HEK293 (cell line): ENCODE results near the gene TPM1.

Source experiments
- CTCF ChIA-PET: fragments of 350-600 bp; formaldehyde crosslinking; extraction: SDS; loops from one replicate; lab custom pipeline; 2021; ENCODE audit warnings: antibody characterized with exemption; lab: Yijun Ruan, JAX
- POLR2A ChIA-PET: fragments of 300-600 bp; formaldehyde crosslinking; extraction: SDS; loops from one replicate; lab custom pipeline; 2020; ENCODE audit warnings: antibody characterized with exemption, inconsistent platforms; lab: Yijun Ruan, JAX
- H3K27ac ChIP-seq: fragments of 200-500 bp; sonication (Bioruptor generic); 2 replicates; pipeline ENCODE4 v1.5.1; 2014; ENCODE audit warnings: low read depth, low read length, control low read depth, inconsistent platforms; ENCODE audit errors: extremely low read depth
- H3K36me3 ChIP-seq, 2 experiments: fragments of 200-500 bp in 1 of 2; sonication (Bioruptor generic) in 1 of 2; 1 replicate in 1 of 2; 2 replicates in 1 of 2; pipeline ENCODE4 v1.5.1; 2014 to 2017; ENCODE audit warnings: inconsistent platforms in 2 of 2, low read length in 2 of 2; ENCODE audit not compliant: control insufficient read depth in 2 of 2, insufficient read depth in 1 of 2
- H3K4me1 ChIP-seq: fragments of 200-500 bp; sonication (Bioruptor generic); 2 replicates; pipeline ENCODE4 v1.5.1; 2014; ENCODE audit warnings: mild to moderate bottlenecking, low read length, inconsistent platforms; ENCODE audit not compliant: control insufficient read depth, insufficient read depth
- H3K4me3 ChIP-seq: 2 replicates; pipeline ENCODE4 v1.5.1; 2011; ENCODE audit warnings: low read depth, mild to moderate bottlenecking, control low read depth, low read length, moderate library complexity
- H3K9me3 ChIP-seq: fragments of 200-500 bp; sonication (Bioruptor generic); 2 replicates; pipeline ENCODE4 v1.5.1; 2014; ENCODE audit warnings: low read depth, low read length, inconsistent platforms; ENCODE audit not compliant: control insufficient read depth, insufficient read depth
- KLF1 ChIP-seq: fragments of 450-650 bp; formaldehyde crosslinking; IDR thresholded peaks from 2 replicates; pipeline ENCODE4 v1.5.1; 2016; ENCODE audit warnings: missing biosample characterization, missing genetic modification characterization
- SP3 ChIP-seq: fragments of 450-650 bp; formaldehyde crosslinking; IDR thresholded peaks from 2 replicates; pipeline ENCODE4 v1.5.1; 2016; ENCODE audit warnings: missing biosample characterization, missing genetic modification characterization
- ZBTB20 ChIP-seq: fragments of 450-650 bp; formaldehyde crosslinking; IDR thresholded peaks from 2 replicates; pipeline ENCODE4 v1.5.1; 2016; ENCODE audit warnings: missing biosample characterization, missing genetic modification characterization
- ZBTB8A ChIP-seq: fragments of 450-650 bp; formaldehyde crosslinking; IDR thresholded peaks from 2 replicates; pipeline ENCODE4 v1.5.1; 2016; ENCODE audit warnings: missing biosample characterization, missing genetic modification characterization
- ZFHX2 ChIP-seq: fragments of 450-650 bp; formaldehyde crosslinking; conservative IDR thresholded peaks from 2 replicates; pipeline ENCODE4 v1.5.1; 2016; ENCODE audit warnings: missing biosample characterization, missing genetic modification characterization
- ZNF140 ChIP-seq: fragments of 450-650 bp; formaldehyde crosslinking; IDR thresholded peaks from 2 replicates; pipeline ENCODE4 v1.5.1; 2016; ENCODE audit warnings: missing biosample characterization, missing genetic modification characterization
- ZNF175 ChIP-seq: fragments of 450-650 bp; formaldehyde crosslinking; IDR thresholded peaks from 2 replicates; pipeline ENCODE4 v1.5.1; 2016; ENCODE audit warnings: missing biosample characterization, missing genetic modification characterization
- ZNF335 ChIP-seq: fragments of 450-650 bp; formaldehyde crosslinking; conservative IDR thresholded peaks from 2 replicates; pipeline ENCODE4 v1.5.1; 2016; ENCODE audit warnings: missing biosample characterization, missing genetic modification characterization
- ZNF366 ChIP-seq: fragments of 450-650 bp; formaldehyde crosslinking; conservative IDR thresholded peaks from 2 replicates; pipeline ENCODE4 v1.5.1; 2016; ENCODE audit warnings: missing biosample characterization, missing genetic modification characterization
- ZNF426 ChIP-seq: fragments of 450-650 bp; formaldehyde crosslinking; IDR thresholded peaks from 2 replicates; pipeline ENCODE4 v1.5.1; 2017; ENCODE audit warnings: missing biosample characterization, missing genetic modification characterization, mild to moderate bottlenecking, inconsistent platforms, moderate library complexity
- ZNF514 ChIP-seq: fragments of 450-650 bp; formaldehyde crosslinking; IDR thresholded peaks from 2 replicates; pipeline ENCODE4 v1.5.1; 2016; ENCODE audit warnings: missing biosample characterization, missing genetic modification characterization
- ZNF600 ChIP-seq: fragments of 450-650 bp; formaldehyde crosslinking; IDR thresholded peaks from 2 replicates; pipeline ENCODE4 v1.5.1; 2016; ENCODE audit warnings: missing biosample characterization, missing genetic modification characterization
- ZNF777 ChIP-seq: fragments of 450-650 bp; formaldehyde crosslinking; IDR thresholded peaks from 2 replicates; pipeline ENCODE4 v1.5.1; 2017; ENCODE audit warnings: missing biosample characterization, missing genetic modification characterization, borderline replicate concordance
- TF ChIP-seq, protein P1 (sequence below): fragments of 450-650 bp; formaldehyde crosslinking; optimal IDR thresholded peaks from 2 replicates; pipeline ENCODE3; 2016; ENCODE audit warnings: missing biosample characterization, mild to moderate bottlenecking, missing genetic modification characterization
- TF ChIP-seq, protein P2 (sequence below): fragments of 450-650 bp; formaldehyde crosslinking; IDR thresholded peaks from 2 replicates; pipeline ENCODE4 v1.5.1; 2016; ENCODE audit warnings: missing biosample characterization, missing genetic modification characterization
- TF ChIP-seq, protein P3 (sequence below): fragments of 450-650 bp; formaldehyde crosslinking; IDR thresholded peaks from 2 replicates; pipeline ENCODE4 v1.5.1; 2016; ENCODE audit warnings: missing biosample characterization, missing genetic modification characterization
- TF ChIP-seq, protein P4 (sequence below): fragments of 450-650 bp; formaldehyde crosslinking; IDR thresholded peaks from 2 replicates; pipeline ENCODE4 v1.5.1; 2016; ENCODE audit warnings: missing biosample characterization, missing genetic modification characterization, borderline replicate concordance

The TPM1 gene

DNA sequence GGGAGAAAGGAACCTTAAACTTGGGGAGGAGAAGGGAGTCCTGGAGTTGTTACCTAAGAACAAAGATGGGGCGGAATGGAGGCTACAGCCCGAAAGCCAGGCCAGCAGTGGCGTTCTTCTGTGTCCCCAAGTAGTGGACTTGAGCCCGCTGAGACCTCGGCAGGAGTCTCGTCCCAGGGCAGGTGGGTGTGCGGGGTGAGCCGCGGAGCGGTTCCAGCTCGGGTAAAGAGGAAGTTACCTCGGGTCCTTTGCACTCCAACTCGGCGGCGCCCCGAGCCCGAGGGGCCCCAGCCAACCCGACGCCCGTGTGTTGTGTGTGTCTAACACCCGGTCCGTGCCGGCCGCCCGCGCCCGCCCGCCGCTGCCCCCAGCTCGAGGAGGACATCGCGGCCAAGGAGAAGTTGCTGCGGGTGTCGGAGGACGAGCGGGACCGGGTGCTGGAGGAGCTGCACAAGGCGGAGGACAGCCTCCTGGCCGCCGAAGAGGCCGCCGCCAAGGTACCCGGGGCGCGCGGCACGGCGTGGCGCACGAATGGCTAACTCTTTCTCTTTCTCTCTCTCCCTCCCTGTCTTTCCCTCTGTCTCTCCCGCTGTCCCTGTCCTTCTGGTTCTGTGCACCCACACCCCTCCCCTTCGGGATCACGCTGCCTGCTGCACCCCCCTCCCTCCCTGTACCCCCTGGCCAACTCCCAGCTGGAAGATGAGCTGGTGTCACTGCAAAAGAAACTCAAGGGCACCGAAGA is 959 bp downstream of the TPM1 start:
- ChIA-PET POLR2A (interaction anchor here (1.0 to 1.5 kb wide), 4 partner anchors 115 to 193 kb away, joined by 3 to 5 read pairs (median 4); no protein-coding TSS in a partner anchor), CTCF (interaction anchor here (0.7 to 1.5 kb wide), 4 partner anchors 24 to 261 kb away, joined by 3 to 4 read pairs (median 3); no protein-coding TSS in a partner anchor)
- H3K36me3 ChIP-seq, result peaks cover 0 to 6% of the 10 kb centered on the region in 2 experiments; a peak in 1 of 3 replicates
- H3K9me3 ChIP-seq, result no peaks in the 10 kb centered on the region
- peaks cover 6% of the 10 kb centered on the region for H3K4me1 ChIP-seq
- TF ChIP-seq ZBTB8A (peak; percentile 56), SP3 (tag by site-specific recombination) (no peak), ZNF600 (tag by site-specific recombination) (peak; percentile 34), ZBTB20 (peak; percentile 54; the same call in 1 of the 2 replicates), ZNF777 (tag by site-specific recombination) (peak; percentile 81; the same call in 1 of the 2 replicates), ZNF366 (tag by site-specific recombination) (0 out of 2 replicates have a peak, but pooled peaks have one; percentile 22), ZNF335 (tag by site-specific recombination) (peak; percentile 51), ZNF175 (no peak)
- TF ChIP-seq, protein P1, sequence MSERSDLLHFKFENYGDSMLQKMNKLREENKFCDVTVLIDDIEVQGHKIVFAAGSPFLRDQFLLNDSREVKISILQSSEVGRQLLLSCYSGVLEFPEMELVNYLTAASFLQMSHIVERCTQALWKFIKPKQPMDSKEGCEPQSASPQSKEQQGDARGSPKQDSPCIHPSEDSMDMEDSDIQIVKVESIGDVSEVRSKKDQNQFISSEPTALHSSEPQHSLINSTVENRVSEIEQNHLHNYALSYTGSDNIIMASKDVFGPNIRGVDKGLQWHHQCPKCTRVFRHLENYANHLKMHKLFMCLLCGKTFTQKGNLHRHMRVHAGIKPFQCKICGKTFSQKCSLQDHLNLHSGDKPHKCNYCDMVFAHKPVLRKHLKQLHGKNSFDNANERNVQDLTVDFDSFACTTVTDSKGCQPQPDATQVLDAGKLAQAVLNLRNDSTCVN, result peak; percentile 66
- TF ChIP-seq, protein P2, sequence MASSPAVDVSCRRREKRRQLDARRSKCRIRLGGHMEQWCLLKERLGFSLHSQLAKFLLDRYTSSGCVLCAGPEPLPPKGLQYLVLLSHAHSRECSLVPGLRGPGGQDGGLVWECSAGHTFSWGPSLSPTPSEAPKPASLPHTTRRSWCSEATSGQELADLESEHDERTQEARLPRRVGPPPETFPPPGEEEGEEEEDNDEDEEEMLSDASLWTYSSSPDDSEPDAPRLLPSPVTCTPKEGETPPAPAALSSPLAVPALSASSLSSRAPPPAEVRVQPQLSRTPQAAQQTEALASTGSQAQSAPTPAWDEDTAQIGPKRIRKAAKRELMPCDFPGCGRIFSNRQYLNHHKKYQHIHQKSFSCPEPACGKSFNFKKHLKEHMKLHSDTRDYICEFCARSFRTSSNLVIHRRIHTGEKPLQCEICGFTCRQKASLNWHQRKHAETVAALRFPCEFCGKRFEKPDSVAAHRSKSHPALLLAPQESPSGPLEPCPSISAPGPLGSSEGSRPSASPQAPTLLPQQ (tag by site-specific recombination), result 0 out of 2 replicates have a peak, but pooled peaks have one; percentile 21
- TF ChIP-seq, all 188 proteins: peak for 8
- peak overlapping the region; percentile 56; the same call in 1 of the 2 replicates for H3K27ac ChIP-seq
- H3K4me3 ChIP-seq, result peak overlapping the region; percentile 72

DNA sequence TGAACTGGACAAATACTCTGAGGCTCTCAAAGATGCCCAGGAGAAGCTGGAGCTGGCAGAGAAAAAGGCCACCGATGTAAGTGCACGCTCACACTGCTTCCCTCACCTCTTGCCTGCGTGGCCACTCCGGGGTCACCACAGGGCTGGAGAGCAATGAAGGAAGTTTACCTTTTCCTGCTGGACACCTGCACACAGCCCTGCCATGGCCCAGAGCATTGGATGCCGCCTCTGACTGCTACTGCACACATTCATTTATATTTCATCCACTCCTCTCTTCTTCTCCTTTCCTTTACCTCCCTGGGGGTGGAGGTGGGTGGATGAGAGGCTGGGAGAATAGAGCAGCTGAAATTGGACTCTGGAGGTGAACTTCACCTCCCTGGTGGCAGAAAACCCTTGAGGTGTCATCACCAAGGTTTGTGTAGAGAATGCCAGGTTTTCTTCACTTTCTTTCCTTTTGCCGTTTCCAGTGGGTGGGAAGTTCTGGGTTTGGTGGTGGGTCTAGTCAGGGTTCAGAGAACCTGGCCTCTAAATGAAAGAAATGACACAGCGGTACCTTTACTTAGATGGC is 1.6 kb downstream of the TPM1 start:
- no peak overlapping the region; the same call in 1 of the 2 replicates for H3K27ac ChIP-seq
- ChIA-PET CTCF (interaction anchor here (0.7 to 1.4 kb wide), 3 partner anchors 116 to 262 kb away, joined by 3 to 6 read pairs (median 5); no protein-coding TSS in a partner anchor), POLR2A (interaction anchor here (0.9 to 1.6 kb wide), 4 partner anchors 115 to 165 kb away, joined by 3 to 5 read pairs (median 4); no protein-coding TSS in a partner anchor)
- TF ChIP-seq ZNF175 (no peak), ZFHX2 (tag by site-specific recombination) (peak; percentile 45; the same call in 1 of the 2 replicates)
- no peaks in the 10 kb centered on the region for H3K9me3 ChIP-seq
- H3K4me1 ChIP-seq, result peaks cover 6% of the 10 kb centered on the region
- peak overlapping the region; percentile 72 for H3K4me3 ChIP-seq
- peaks cover 0 to 6% of the 10 kb centered on the region in 2 experiments; a peak in 1 of 3 replicates for H3K36me3 ChIP-seq

DNA sequence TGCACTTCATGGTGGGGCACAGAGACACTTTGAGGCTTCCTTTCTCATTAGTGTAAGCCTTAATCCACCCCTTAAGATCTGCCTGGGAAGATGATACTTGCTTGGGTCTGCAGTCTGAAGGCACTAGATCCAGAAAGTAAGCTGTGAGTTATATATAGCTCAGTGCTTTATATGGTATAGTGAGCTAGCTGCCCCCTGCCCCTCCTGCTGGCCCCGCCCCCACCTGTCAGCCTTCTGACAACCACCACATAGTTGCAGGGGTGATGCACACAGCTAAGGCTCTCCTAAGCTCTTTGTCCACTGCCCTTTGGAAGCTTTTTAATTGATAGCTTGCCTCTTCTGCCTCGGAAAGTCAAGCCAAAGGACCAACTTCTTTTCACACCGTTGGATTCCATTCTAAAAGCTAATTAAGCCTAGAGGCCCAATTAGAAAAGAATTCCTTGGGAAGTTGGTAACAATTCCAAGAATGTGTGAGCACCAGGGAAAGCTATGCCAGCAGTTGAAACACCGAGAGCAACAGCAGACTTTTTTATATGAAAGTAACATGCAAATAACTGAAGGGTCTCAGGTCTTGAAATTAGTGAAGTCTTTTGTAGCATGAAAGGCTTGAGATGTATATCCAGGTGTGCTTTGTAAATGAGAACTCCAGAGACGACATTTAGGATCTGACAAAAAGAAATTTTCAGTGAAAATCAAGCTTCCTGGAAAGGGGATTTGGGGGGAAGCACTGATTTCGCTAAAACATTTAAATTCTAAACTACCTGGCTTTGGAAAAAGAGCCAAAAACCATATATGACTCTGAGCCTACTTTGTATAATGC is 2.3 kb downstream of the TPM1 start:
- CTCF ChIA-PET, result interaction anchor here (0.6 to 1.4 kb wide), 5 partner anchors 116 to 263 kb away, joined by 3 to 6 read pairs (median 5); no protein-coding TSS in a partner anchor
- Histone ChIP-seq H3K36me3 (peaks cover 0 to 6% of the 10 kb centered on the region in 2 experiments; a peak in 1 of 3 replicates), H3K4me1 (peaks cover 11% of the 10 kb centered on the region), H3K27ac (no peak overlapping the region), H3K9me3 (no peaks in the 10 kb centered on the region), H3K4me3 (peak overlapping the region; percentile 72)
- POLR2A ChIA-PET, result interaction anchor here (0.6 to 1.6 kb wide), 6 partner anchors 10 to 440 kb away, joined by 3 to 8 read pairs (median 5); no protein-coding TSS in a partner anchor
- TF ChIP-seq ZNF140 (no peak), ZNF514 (no peak), KLF1 (no peak), ZNF426 (tag by site-specific recombination) (no peak), ZNF335 (tag by site-specific recombination) (no peak)
- TF ChIP-seq, protein P3, sequence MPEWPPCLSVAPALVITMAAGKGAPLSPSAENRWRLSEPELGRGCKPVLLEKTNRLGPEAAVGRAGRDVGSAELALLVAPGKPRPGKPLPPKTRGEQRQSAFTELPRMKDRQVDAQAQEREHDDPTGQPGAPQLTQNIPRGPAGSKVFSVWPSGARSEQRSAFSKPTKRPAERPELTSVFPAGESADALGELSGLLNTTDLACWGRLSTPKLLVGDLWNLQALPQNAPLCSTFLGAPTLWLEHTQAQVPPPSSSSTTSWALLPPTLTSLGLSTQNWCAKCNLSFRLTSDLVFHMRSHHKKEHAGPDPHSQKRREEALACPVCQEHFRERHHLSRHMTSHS (tag by site-specific recombination), result no peak
- TF ChIP-seq, protein P4, sequence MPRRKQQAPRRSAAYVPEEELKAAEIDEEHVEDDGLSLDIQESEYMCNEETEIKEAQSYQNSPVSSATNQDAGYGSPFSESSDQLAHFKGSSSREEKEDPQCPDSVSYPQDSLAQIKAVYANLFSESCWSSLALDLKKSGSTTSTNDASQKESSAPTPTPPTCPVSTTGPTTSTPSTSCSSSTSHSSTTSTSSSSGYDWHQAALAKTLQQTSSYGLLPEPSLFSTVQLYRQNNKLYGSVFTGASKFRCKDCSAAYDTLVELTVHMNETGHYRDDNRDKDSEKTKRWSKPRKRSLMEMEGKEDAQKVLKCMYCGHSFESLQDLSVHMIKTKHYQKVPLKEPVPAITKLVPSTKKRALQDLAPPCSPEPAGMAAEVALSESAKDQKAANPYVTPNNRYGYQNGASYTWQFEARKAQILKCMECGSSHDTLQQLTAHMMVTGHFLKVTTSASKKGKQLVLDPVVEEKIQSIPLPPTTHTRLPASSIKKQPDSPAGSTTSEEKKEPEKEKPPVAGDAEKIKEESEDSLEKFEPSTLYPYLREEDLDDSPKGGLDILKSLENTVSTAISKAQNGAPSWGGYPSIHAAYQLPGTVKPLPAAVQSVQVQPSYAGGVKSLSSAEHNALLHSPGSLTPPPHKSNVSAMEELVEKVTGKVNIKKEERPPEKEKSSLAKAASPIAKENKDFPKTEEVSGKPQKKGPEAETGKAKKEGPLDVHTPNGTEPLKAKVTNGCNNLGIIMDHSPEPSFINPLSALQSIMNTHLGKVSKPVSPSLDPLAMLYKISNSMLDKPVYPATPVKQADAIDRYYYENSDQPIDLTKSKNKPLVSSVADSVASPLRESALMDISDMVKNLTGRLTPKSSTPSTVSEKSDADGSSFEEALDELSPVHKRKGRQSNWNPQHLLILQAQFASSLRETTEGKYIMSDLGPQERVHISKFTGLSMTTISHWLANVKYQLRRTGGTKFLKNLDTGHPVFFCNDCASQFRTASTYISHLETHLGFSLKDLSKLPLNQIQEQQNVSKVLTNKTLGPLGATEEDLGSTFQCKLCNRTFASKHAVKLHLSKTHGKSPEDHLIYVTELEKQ, result no peak
